Retinal pigment epithelial cell (primary cell): ENCODE measurements around the gene CHKA.

Source experiments
- DNase-seq: peaks from one replicate; pipeline ENCODE4 v3.0.0-alpha.2; 2010; ENCODE audit warnings: low read depth
- H3K4me3 ChIP-seq: 2 replicates; pipeline ENCODE4 v1.5.1; 2011; ENCODE audit warnings: mild to moderate bottlenecking, low read length, control low read depth, moderate library complexity
- CTCF ChIP-seq: conservative IDR thresholded peaks from 2 replicates; pipeline ENCODE4 v1.5.1; 2011; ENCODE audit warnings: low read depth, low read length, control low read depth, inconsistent platforms

CHKA gene

GRCh38 chr11:68143310-68143689, 22.1 kb upstream of the CHKA start:
- no peak for DNase-seq
- TF ChIP-seq CTCF = no peak
- H3K4me3 ChIP-seq = no peak overlapping the region

GRCh38 chr11:68142441-68143309, 21.5 kb upstream of the CHKA start:
- no peak for TF ChIP-seq CTCF
- DNase-seq = no peak
- H3K4me3 ChIP-seq = no peak overlapping the region

GRCh38 chr11:68142028-68142412, 20.8 kb upstream of the CHKA start:
- DNase-seq = no peak
- H3K4me3 ChIP-seq = no peak overlapping the region
- TF ChIP-seq CTCF = no peak

DNA sequence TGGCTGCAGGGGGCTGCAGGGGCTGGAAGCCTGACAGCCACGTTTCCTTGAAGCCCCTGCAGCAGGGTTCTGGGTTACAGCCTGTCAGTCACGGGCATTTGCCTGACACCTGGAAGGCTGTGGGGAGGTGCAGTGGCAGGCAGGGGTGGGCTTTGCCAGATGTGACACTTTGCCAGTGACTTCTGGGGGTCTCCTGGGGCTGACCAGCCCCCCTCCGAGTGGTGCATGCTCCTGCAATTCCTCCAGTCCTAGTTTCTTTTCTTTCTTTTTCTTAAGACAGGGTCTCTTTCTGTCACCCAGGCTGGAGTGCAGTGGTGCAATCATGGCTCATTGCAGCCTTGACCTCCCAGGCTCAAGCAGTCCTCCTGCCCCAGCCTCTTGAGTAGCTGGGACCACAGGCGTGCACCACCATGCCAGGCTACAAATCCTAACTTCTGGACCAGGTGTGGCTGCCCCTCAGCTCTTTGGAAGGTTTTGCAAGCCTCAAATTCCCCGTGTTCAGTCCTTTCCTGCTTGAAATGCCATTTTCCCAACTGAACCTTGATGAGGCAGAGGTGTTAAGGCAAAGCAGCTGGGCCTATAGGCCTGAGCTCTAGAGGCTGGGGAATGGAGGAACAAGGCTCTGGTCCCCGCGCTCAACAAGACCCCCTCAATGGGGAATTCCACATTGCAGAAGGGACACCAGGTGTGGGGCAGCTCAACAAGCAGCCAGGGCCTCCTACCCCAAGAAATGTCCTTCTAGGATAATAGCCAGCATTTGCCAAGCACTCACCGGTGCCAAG, 20.2 kb upstream of the CHKA start:
- H3K4me3 ChIP-seq = no peak overlapping the region
- no peak for DNase-seq
- TF ChIP-seq CTCF = no peak

DNA sequence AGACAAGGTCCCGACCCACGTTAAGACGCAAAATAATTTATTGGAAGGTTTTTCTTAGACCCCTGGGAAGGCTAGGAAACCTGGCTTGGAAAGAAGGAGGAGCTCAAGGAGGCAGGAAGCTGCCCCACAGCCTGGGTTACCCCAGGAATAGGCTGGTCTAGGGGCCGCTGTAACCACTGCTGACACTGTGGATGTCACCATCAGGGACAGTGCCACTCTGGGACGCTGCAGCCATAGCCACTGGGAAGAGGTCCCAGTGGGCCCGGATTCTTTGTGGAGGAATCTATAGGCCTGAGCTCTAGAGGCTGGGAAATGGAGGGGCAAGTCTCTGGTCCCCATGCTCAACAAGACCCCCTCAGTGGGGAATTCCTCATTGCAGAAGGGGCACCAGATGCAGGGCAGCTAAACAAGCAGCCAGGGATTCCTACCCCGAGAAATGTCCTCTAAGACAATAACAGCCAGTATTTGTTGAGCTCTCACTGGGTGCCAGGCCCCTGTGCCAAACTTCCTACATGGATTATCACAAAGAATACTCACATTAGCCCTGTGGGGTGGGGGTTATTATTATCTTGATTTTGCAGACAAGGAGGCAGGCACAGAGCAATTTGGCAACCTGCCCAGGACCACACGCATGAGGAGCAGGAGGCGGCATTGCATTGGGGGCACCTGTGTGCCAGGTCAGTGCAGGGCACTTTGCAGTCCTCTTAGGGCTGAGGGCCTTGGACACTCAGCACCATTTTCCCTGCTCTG, 19.5 kb upstream of the CHKA start:
- DNase-seq = no peak
- H3K4me3 ChIP-seq = no peak overlapping the region
- no peak for TF ChIP-seq CTCF

DNA sequence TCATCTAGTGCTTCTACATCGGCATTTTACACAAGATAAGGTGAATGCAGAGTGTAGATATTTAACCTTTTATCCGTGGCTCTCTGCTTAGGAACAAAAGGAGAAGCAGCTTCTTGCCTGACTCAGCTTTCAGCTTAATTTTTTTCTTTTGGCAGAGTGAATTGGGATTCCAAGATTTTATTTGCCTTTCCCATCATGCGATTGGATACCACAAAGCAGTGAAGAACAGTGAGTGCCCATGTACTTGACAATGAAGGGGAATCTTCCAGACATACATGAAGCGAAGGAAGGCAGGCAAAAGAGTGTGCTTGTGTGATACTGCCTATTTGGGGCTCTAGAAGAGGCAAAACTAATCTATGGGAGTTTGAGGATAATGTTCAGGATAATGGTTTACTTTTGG, 17.0 kb upstream of the CHKA start:
- DNase-seq = no peak
- no peak for TF ChIP-seq CTCF
- H3K4me3 ChIP-seq = no peak overlapping the region
